ENCODE results near the gene FFAR3. TPM values are rescaled to one million over a fixed set of nuclear protein-coding genes. Genes with fewer than 3 reads are reported as not detected.

The FFAR3 gene
- total and polyA plus RNA-seq, 2 donors (not counting 1 experiment from before 2014, with no cell fraction given), result not detected

GRCh38 chr19:35318679-35319448, 39.4 kb upstream of the FFAR3 start:
- H3K27me3 ChIP-seq (ENCODE audit: control insufficient read depth, insufficient read depth, low read length), result no peaks in the 10 kb centered on the region
- H3K36me3 ChIP-seq (ENCODE audit: control insufficient read depth, insufficient read depth, low read length), result no peaks in the 10 kb centered on the region
- no peaks in the 10 kb centered on the region for H3K9me3 ChIP-seq (ENCODE audit: control insufficient read depth, insufficient read depth, low read depth, low read length)
- peak overlapping the region; percentile 25 for H3K4me2 ChIP-seq (ENCODE audit: extremely low read depth, insufficient read depth, low read length)
- H3K4me1 ChIP-seq (ENCODE audit: control insufficient read depth, extremely low read depth, insufficient read depth, low read length), result peaks cover 12% of the 10 kb centered on the region
- peak overlapping the region; percentile 69 for H2AFZ ChIP-seq (ENCODE audit: low read length)
- no peak overlapping the region for H3K9ac ChIP-seq (ENCODE audit: insufficient read depth, low read length)
- H4K20me1 ChIP-seq (ENCODE audit: control insufficient read depth, extremely low read depth, insufficient read depth, low read length), result no peaks in the 10 kb centered on the region
- no peaks in the 10 kb centered on the region for H3K79me2 ChIP-seq (ENCODE audit: control insufficient read depth, insufficient read depth, low read length)
- peak overlapping the region; percentile 72 for H3K27ac ChIP-seq (ENCODE audit: insufficient read depth, low read length)
- no peak overlapping the region for H3K4me3 ChIP-seq (replicated peaks in 1 of 4; ENCODE audit: control extremely low read depth in 1 of 4, insufficient read depth in 1 of 4, low read depth in 3 of 4, low read length in 4 of 4)
- TF ChIP-seq CTCF (conservative IDR thresholded peaks at IDR 0.05 in 1 of 2, IDR thresholded peaks at IDR 0.05 in 1 of 2; ENCODE audit: low read depth in 1 of 2, low read length in 2 of 2), result no peak
- TF ChIP-seq EZH2 (IDR thresholded peaks at IDR 0.05; ENCODE audit: low read length, missing control alignments), result no peak
- peak; percentile 29 to 58 for DNase-seq (ENCODE audit: low read depth in 2 of 2)

GRCh38 chr19:35320065-35320713, 38.1 kb upstream of the FFAR3 start:
- Histone ChIP-seq H3K27ac (ENCODE audit: insufficient read depth, low read length) (no peak overlapping the region), H3K4me3 (replicated peaks in 1 of 4; ENCODE audit: control extremely low read depth in 1 of 4, insufficient read depth in 1 of 4, low read depth in 3 of 4, low read length in 4 of 4) (no peak overlapping the region), H3K9ac (ENCODE audit: insufficient read depth, low read length) (no peak overlapping the region), H3K36me3 (ENCODE audit: control insufficient read depth, insufficient read depth, low read length) (no peaks in the 10 kb centered on the region), H3K4me1 (ENCODE audit: control insufficient read depth, extremely low read depth, insufficient read depth, low read length) (peaks cover 12% of the 10 kb centered on the region), H4K20me1 (ENCODE audit: control insufficient read depth, extremely low read depth, insufficient read depth, low read length) (no peaks in the 10 kb centered on the region), H3K9me3 (ENCODE audit: control insufficient read depth, insufficient read depth, low read depth, low read length) (no peaks in the 10 kb centered on the region), H3K79me2 (ENCODE audit: control insufficient read depth, insufficient read depth, low read length) (no peaks in the 10 kb centered on the region), H3K4me2 (ENCODE audit: extremely low read depth, insufficient read depth, low read length) (no peak overlapping the region), H3K27me3 (ENCODE audit: control insufficient read depth, insufficient read depth, low read length) (no peaks in the 10 kb centered on the region), H2AFZ (ENCODE audit: low read length) (no peak overlapping the region)
- TF ChIP-seq EZH2 (IDR thresholded peaks at IDR 0.05; ENCODE audit: low read length, missing control alignments), result no peak
- TF ChIP-seq CTCF (conservative IDR thresholded peaks at IDR 0.05 in 1 of 2, IDR thresholded peaks at IDR 0.05 in 1 of 2; ENCODE audit: low read depth in 1 of 2, low read length in 2 of 2), result no peak
- DNase-seq (ENCODE audit: low read depth in 2 of 2), result no peak

- no peaks in the 10 kb centered on the region for H3K27me3 ChIP-seq (ENCODE audit: control insufficient read depth, insufficient read depth, low read length)
- TF ChIP-seq EZH2 (IDR thresholded peaks at IDR 0.05; ENCODE audit: low read length, missing control alignments) (no peak), CTCF (conservative IDR thresholded peaks at IDR 0.05 in 1 of 2, IDR thresholded peaks at IDR 0.05 in 1 of 2; ENCODE audit: low read depth in 1 of 2, low read length in 2 of 2) (no peak)
- no peak overlapping the region for H3K27ac ChIP-seq (ENCODE audit: insufficient read depth, low read length)
- no peaks in the 10 kb centered on the region for H4K20me1 ChIP-seq (ENCODE audit: control insufficient read depth, extremely low read depth, insufficient read depth, low read length)
- peaks cover 12% of the 10 kb centered on the region for H3K4me1 ChIP-seq (ENCODE audit: control insufficient read depth, extremely low read depth, insufficient read depth, low read length)
- no peaks in the 10 kb centered on the region for H3K79me2 ChIP-seq (ENCODE audit: control insufficient read depth, insufficient read depth, low read length)
- H3K9me3 ChIP-seq (ENCODE audit: control insufficient read depth, insufficient read depth, low read depth, low read length), result no peaks in the 10 kb centered on the region
- no peak overlapping the region for H3K4me3 ChIP-seq (replicated peaks in 1 of 4; ENCODE audit: control extremely low read depth in 1 of 4, insufficient read depth in 1 of 4, low read depth in 3 of 4, low read length in 4 of 4)
- H3K36me3 ChIP-seq (ENCODE audit: control insufficient read depth, insufficient read depth, low read length), result no peaks in the 10 kb centered on the region
- no peak overlapping the region for H2AFZ ChIP-seq (ENCODE audit: low read length)
- H3K9ac ChIP-seq (ENCODE audit: insufficient read depth, low read length), result no peak overlapping the region
- no peak overlapping the region for H3K4me2 ChIP-seq (ENCODE audit: extremely low read depth, insufficient read depth, low read length)
- no peak for DNase-seq (ENCODE audit: low read depth in 2 of 2)
Observed at GRCh38 chr19:35321291-35321690, 37.0 kb upstream of the FFAR3 start.
